ENCODE measurements around the gene NFKBIE. TPM values are rescaled to one million over a fixed set of nuclear protein-coding genes. Genes with fewer than 3 reads are reported as not detected.
A peak's percentile ranks its signal among the peaks of the same experiment; 100 is the strongest.

NFKBIE gene
- total RNA-seq, 1 experiment from 2014 or later, result 9.7 TPM

DNA sequence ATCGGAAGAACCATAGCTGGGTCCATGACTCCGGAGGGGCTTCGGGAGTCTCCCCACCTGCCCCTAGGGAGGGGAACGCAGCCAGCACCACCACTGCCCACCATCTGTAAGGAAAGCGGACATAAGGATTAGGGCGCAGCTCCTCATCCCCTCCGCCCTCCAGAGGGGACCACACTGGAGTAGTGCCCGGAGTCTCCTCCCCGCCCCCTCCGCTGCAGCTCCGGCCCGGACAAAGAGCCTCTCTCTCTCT, 8.7 kb downstream of the NFKBIE start:
- H3K27me3 Mint-ChIP-seq (ENCODE audit: low read depth), result peaks cover 11% of the 10 kb centered on the region
- Histone ChIP-seq H2BK15ac (ENCODE audit: low read depth, low read length) (no peak overlapping the region), H2AFZ (ENCODE audit: low read length) (no peak overlapping the region), H3K18ac (ENCODE audit: insufficient read length, low read depth, low read length) (peak overlapping the region; percentile 33), H3K4me1 (ENCODE audit: insufficient read depth, low read length) (no peaks in the 10 kb centered on the region; the same call in 1 of the 2 replicates), H3K56ac (ENCODE audit: insufficient read length, low read depth, low read length) (no peak overlapping the region), H3K9me3 (ENCODE audit: control insufficient read depth, low read depth, low read length) (no peaks in the 10 kb centered on the region), H3T11ph (ENCODE audit: low read length) (no peak overlapping the region), H3K4ac (ENCODE audit: low read depth, low read length) (no peak overlapping the region), H4K5ac (ENCODE audit: insufficient read length, low read depth, low read length) (no peak overlapping the region), H4K8ac (replicated peaks; ENCODE audit: insufficient read length, low read depth, low read length) (no peak overlapping the region), H2BK12ac (ENCODE audit: insufficient read length, low read depth, low read length) (no peak overlapping the region), H3K14ac (ENCODE audit: insufficient read depth, low read length) (peak overlapping the region; percentile 34; the same call in 1 of the 2 replicates), H3K23me2 (ENCODE audit: insufficient read length, low read depth, low read length, poor library complexity, severe bottlenecking) (peaks cover 6% of the 10 kb centered on the region), H4K91ac (ENCODE audit: insufficient read length, low read depth, low read length) (no peak overlapping the region), H3K27me3 (ENCODE audit: insufficient read depth, low read length) (no peaks in the 10 kb centered on the region), H3K4me2 (ENCODE audit: insufficient read depth, insufficient read length, low read length) (peak overlapping the region; percentile 90), H2BK20ac (ENCODE audit: low read depth, low read length, poor library complexity, severe bottlenecking) (no peak overlapping the region), H2BK120ac (ENCODE audit: low read depth, low read length, poor library complexity, severe bottlenecking) (no peak overlapping the region), H3K79me1 (ENCODE audit: insufficient read depth, low read depth, low read length, poor library complexity, severe bottlenecking) (no peaks in the 10 kb centered on the region), H2BK5ac (ENCODE audit: insufficient read length, low read length) (no peak overlapping the region), H3K9ac (ENCODE audit: extremely low read depth, insufficient read length, low read length) (peak overlapping the region; percentile 68), H2AK5ac (ENCODE audit: insufficient read length, low read length) (no peak overlapping the region), H3K23ac (ENCODE audit: insufficient read length, low read depth, low read length) (no peak overlapping the region), H3K79me2 (ENCODE audit: insufficient read depth, low read length) (no peaks in the 10 kb centered on the region), H3K27ac (ENCODE audit: insufficient read length, low read depth, low read length) (no peak overlapping the region), H4K20me1 (ENCODE audit: control insufficient read depth, insufficient read depth, insufficient read length) (no peaks in the 10 kb centered on the region)
- no peak for DNase-seq
- H3K4me1 Mint-ChIP-seq, result peaks cover 38 to 40% of the 10 kb centered on the region in 2 experiments
- H3K36me3 Mint-ChIP-seq (ENCODE audit: insufficient read depth in 1 of 3, low read depth in 3 of 3), result peaks cover 25 to 63% (median 48%) of the 10 kb centered on the region in 3 experiments
- H3K9me3 Mint-ChIP-seq, result no peaks in the 10 kb centered on the region
- WGBS (ENCODE audit: extremely low coverage, insufficient read length, low lambda C conversion rate), result no CpG with 5 or more reads among the region's 12 CpGs
- H3K4me3 Mint-ChIP-seq, result peak overlapping the region; percentile 88 to 90
- peak overlapping the region; percentile 59 to 98 (median 92) for H3K27ac Mint-ChIP-seq
- TF ChIP-seq, protein P1, sequence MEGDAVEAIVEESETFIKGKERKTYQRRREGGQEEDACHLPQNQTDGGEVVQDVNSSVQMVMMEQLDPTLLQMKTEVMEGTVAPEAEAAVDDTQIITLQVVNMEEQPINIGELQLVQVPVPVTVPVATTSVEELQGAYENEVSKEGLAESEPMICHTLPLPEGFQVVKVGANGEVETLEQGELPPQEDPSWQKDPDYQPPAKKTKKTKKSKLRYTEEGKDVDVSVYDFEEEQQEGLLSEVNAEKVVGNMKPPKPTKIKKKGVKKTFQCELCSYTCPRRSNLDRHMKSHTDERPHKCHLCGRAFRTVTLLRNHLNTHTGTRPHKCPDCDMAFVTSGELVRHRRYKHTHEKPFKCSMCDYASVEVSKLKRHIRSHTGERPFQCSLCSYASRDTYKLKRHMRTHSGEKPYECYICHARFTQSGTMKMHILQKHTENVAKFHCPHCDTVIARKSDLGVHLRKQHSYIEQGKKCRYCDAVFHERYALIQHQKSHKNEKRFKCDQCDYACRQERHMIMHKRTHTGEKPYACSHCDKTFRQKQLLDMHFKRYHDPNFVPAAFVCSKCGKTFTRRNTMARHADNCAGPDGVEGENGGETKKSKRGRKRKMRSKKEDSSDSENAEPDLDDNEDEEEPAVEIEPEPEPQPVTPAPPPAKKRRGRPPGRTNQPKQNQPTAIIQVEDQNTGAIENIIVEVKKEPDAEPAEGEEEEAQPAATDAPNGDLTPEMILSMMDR (conservative IDR thresholded peaks at IDR 0.05), result no peak

All from H9 (cell line).